HEK293 (cell line): ENCODE measurements around the gene KCNMB2.

ENCODE experiments used
- CTCF ChIA-PET: fragments of 350-600 bp; formaldehyde crosslinking; extraction: SDS; loops from one replicate; lab custom pipeline; 2021; ENCODE audit warnings: antibody characterized with exemption; lab: Yijun Ruan, JAX
- POLR2A ChIA-PET: fragments of 300-600 bp; formaldehyde crosslinking; extraction: SDS; loops from one replicate; lab custom pipeline; 2020; ENCODE audit warnings: antibody characterized with exemption, inconsistent platforms; lab: Yijun Ruan, JAX
- H3K27ac ChIP-seq: fragments of 200-500 bp; sonication (Bioruptor generic); 2 replicates; pipeline ENCODE4 v1.5.1; 2014; ENCODE audit warnings: low read depth, low read length, control low read depth, inconsistent platforms; ENCODE audit errors: extremely low read depth
- H3K36me3 ChIP-seq, 2 experiments: fragments of 200-500 bp in 1 of 2; sonication (Bioruptor generic) in 1 of 2; 1 replicate in 1 of 2; 2 replicates in 1 of 2; pipeline ENCODE4 v1.5.1; 2014 to 2017; ENCODE audit warnings: inconsistent platforms in 2 of 2, low read length in 2 of 2; ENCODE audit not compliant: control insufficient read depth in 2 of 2, insufficient read depth in 1 of 2
- H3K4me1 ChIP-seq: fragments of 200-500 bp; sonication (Bioruptor generic); 2 replicates; pipeline ENCODE4 v1.5.1; 2014; ENCODE audit warnings: mild to moderate bottlenecking, low read length, inconsistent platforms; ENCODE audit not compliant: control insufficient read depth, insufficient read depth
- H3K4me3 ChIP-seq: 2 replicates; pipeline ENCODE4 v1.5.1; 2011; ENCODE audit warnings: low read depth, mild to moderate bottlenecking, control low read depth, low read length, moderate library complexity
- H3K9me3 ChIP-seq: fragments of 200-500 bp; sonication (Bioruptor generic); 2 replicates; pipeline ENCODE4 v1.5.1; 2014; ENCODE audit warnings: low read depth, low read length, inconsistent platforms; ENCODE audit not compliant: control insufficient read depth, insufficient read depth
- GFI1B ChIP-seq: fragments of 450-650 bp; formaldehyde crosslinking; IDR thresholded peaks from 2 replicates; pipeline ENCODE4 v1.5.1; 2016; ENCODE audit warnings: missing biosample characterization, missing genetic modification characterization
- REPIN1 ChIP-seq: fragments of 450-650 bp; formaldehyde crosslinking; IDR thresholded peaks from 2 replicates; pipeline ENCODE4 v1.5.1; 2017; ENCODE audit warnings: missing biosample characterization, missing genetic modification characterization, low read depth
- REST ChIP-seq: fragments of 450-650 bp; formaldehyde crosslinking; IDR thresholded peaks from 2 replicates; pipeline ENCODE4 v1.5.1; 2016; ENCODE audit warnings: missing biosample characterization, missing genetic modification characterization
- SCRT1 ChIP-seq: fragments of 450-650 bp; formaldehyde crosslinking; IDR thresholded peaks from 2 replicates; pipeline ENCODE4 v1.5.1; 2016; ENCODE audit warnings: missing biosample characterization, missing genetic modification characterization, borderline replicate concordance
- SCRT2 ChIP-seq: fragments of 450-650 bp; formaldehyde crosslinking; IDR thresholded peaks from 2 replicates; pipeline ENCODE4 v1.5.1; 2016; ENCODE audit warnings: missing biosample characterization, missing genetic modification characterization
- YY2 ChIP-seq: fragments of 450-650 bp; formaldehyde crosslinking; IDR thresholded peaks from 2 replicates; pipeline ENCODE4 v1.5.1; 2016; ENCODE audit warnings: missing biosample characterization, missing genetic modification characterization
- ZBTB1 ChIP-seq: fragments of 450-650 bp; formaldehyde crosslinking; IDR thresholded peaks from 2 replicates; pipeline ENCODE4 v1.5.1; 2016; ENCODE audit warnings: missing biosample characterization, missing genetic modification characterization
- ZBTB21 ChIP-seq: fragments of 450-650 bp; formaldehyde crosslinking; IDR thresholded peaks from 2 replicates; pipeline ENCODE4 v1.5.1; 2017; ENCODE audit warnings: missing biosample characterization, missing genetic modification characterization
- ZBTB6 ChIP-seq: fragments of 450-650 bp; formaldehyde crosslinking; IDR thresholded peaks from 2 replicates; pipeline ENCODE4 v1.5.1; 2017; ENCODE audit warnings: missing biosample characterization, missing genetic modification characterization
- ZFP69B ChIP-seq: fragments of 450-650 bp; formaldehyde crosslinking; IDR thresholded peaks from 2 replicates; pipeline ENCODE4 v1.5.1; 2016; ENCODE audit warnings: missing biosample characterization, missing genetic modification characterization
- ZNF121 ChIP-seq: fragments of 450-650 bp; formaldehyde crosslinking; IDR thresholded peaks from 2 replicates; pipeline ENCODE4 v1.5.1; 2016; ENCODE audit warnings: missing biosample characterization, missing genetic modification characterization
- ZNF184 ChIP-seq: fragments of 450-650 bp; IDR thresholded peaks from 2 replicates; pipeline ENCODE4 v1.5.1; 2018; ENCODE audit warnings: missing biosample characterization, mild to moderate bottlenecking, missing genetic modification characterization
- ZNF2 ChIP-seq: fragments of 450-650 bp; formaldehyde crosslinking; IDR thresholded peaks from 2 replicates; pipeline ENCODE4 v1.5.1; 2016; ENCODE audit warnings: missing biosample characterization, missing genetic modification characterization
- ZNF248 ChIP-seq: fragments of 450-650 bp; formaldehyde crosslinking; IDR thresholded peaks from 2 replicates; pipeline ENCODE4 v1.5.1; 2017; ENCODE audit warnings: missing biosample characterization, missing genetic modification characterization
- ZNF26 ChIP-seq: fragments of 450-650 bp; formaldehyde crosslinking; IDR thresholded peaks from 2 replicates; pipeline ENCODE4 v1.5.1; 2016; ENCODE audit warnings: missing biosample characterization, missing genetic modification characterization
- ZNF311 ChIP-seq: fragments of 450-650 bp; formaldehyde crosslinking; IDR thresholded peaks from 2 replicates; pipeline ENCODE4 v1.5.1; 2017; ENCODE audit warnings: missing biosample characterization, missing genetic modification characterization, borderline replicate concordance
- ZNF350 ChIP-seq: fragments of 450-650 bp; formaldehyde crosslinking; IDR thresholded peaks from 2 replicates; pipeline ENCODE4 v1.5.0; 2017; ENCODE audit warnings: missing biosample characterization, mild to moderate bottlenecking, missing genetic modification characterization
- ZNF398 ChIP-seq: fragments of 450-650 bp; formaldehyde crosslinking; IDR thresholded peaks from 2 replicates; pipeline ENCODE4 v1.5.1; 2017; ENCODE audit warnings: missing biosample characterization, missing genetic modification characterization
- ZNF423 ChIP-seq: fragments of 450-650 bp; formaldehyde crosslinking; IDR thresholded peaks from 2 replicates; pipeline ENCODE4 v1.5.1; 2016; ENCODE audit warnings: missing biosample characterization, missing genetic modification characterization
- ZNF530 ChIP-seq: fragments of 450-650 bp; formaldehyde crosslinking; IDR thresholded peaks from 2 replicates; pipeline ENCODE4 v1.5.1; 2016; ENCODE audit warnings: low read depth, missing biosample characterization, missing genetic modification characterization
- ZNF548 ChIP-seq: fragments of 450-650 bp; formaldehyde crosslinking; IDR thresholded peaks from 2 replicates; pipeline ENCODE4 v1.5.1; 2016; ENCODE audit warnings: missing biosample characterization, missing genetic modification characterization
- ZNF555 ChIP-seq: fragments of 450-650 bp; formaldehyde crosslinking; conservative IDR thresholded peaks from 2 replicates; pipeline ENCODE4 v1.5.1; 2017; ENCODE audit warnings: missing biosample characterization, mild to moderate bottlenecking, missing genetic modification characterization, inconsistent platforms
- ZNF585B ChIP-seq: fragments of 450-650 bp; formaldehyde crosslinking; IDR thresholded peaks from 2 replicates; pipeline ENCODE4 v1.5.1; 2016; ENCODE audit warnings: missing biosample characterization, missing genetic modification characterization
- ZNF629 ChIP-seq: fragments of 450-650 bp; formaldehyde crosslinking; IDR thresholded peaks from 2 replicates; pipeline ENCODE4 v1.5.1; 2017; ENCODE audit warnings: missing biosample characterization, missing genetic modification characterization
- ZNF654 ChIP-seq: fragments of 450-650 bp; formaldehyde crosslinking; IDR thresholded peaks from 2 replicates; pipeline ENCODE4 v1.5.1; 2016; ENCODE audit warnings: low read depth, missing biosample characterization, missing genetic modification characterization
- ZNF76 ChIP-seq: fragments of 450-650 bp; formaldehyde crosslinking; IDR thresholded peaks from 2 replicates; pipeline ENCODE4; 2016; ENCODE audit warnings: low read depth, missing biosample characterization, missing genetic modification characterization, borderline replicate concordance
- ZNF785 ChIP-seq: fragments of 450-650 bp; formaldehyde crosslinking; IDR thresholded peaks from 2 replicates; pipeline ENCODE4 v1.5.1; 2016; ENCODE audit warnings: missing biosample characterization, missing genetic modification characterization

Gene KCNMB2

GRCh38 chr3:178487752-178488151, 48.5 kb upstream of the KCNMB2 start:
- ChIA-PET POLR2A (no interaction called here), CTCF (interaction anchor here (0.6 kb wide), 1 partner anchor 63 kb away, joined by 3 read pairs; no protein-coding TSS in a partner anchor)
- no peak overlapping the region for H3K4me3 ChIP-seq
- H3K36me3 ChIP-seq: no peaks in the 10 kb centered on the region
- no peak for TF ChIP-seq ZBTB6 (tag by site-specific recombination)
- 0 out of 2 replicates have a peak, but pooled peaks have one; percentile 19 for TF ChIP-seq ZBTB21 (tag by site-specific recombination)
- peak; percentile 76 for TF ChIP-seq ZNF629
- TF ChIP-seq SCRT2 (tag by site-specific recombination): peak; percentile 69; the same call in 1 of the 2 replicates
- H3K27ac ChIP-seq: no peak overlapping the region
- H3K9me3 ChIP-seq: no peaks in the 10 kb centered on the region
- no peaks in the 10 kb centered on the region for H3K4me1 ChIP-seq

GRCh38 chr3:178491751-178492150, 44.5 kb upstream of the KCNMB2 start:
- H3K4me3 ChIP-seq: no peak overlapping the region
- ChIA-PET CTCF (no interaction called here), POLR2A (no interaction called here)
- H3K4me1 ChIP-seq: no peaks in the 10 kb centered on the region
- no peaks in the 10 kb centered on the region for H3K9me3 ChIP-seq
- TF ChIP-seq ZNF785 (no peak), ZNF555 (tag by site-specific recombination) (no peak), ZNF423 (tag by site-specific recombination) (no peak), ZNF585B (no peak), ZNF548 (tag by site-specific recombination) (no peak), ZBTB1 (tag by site-specific recombination) (no peak), YY2 (tag by site-specific recombination) (no peak), ZNF184 (tag by site-specific recombination) (no peak), ZNF26 (no peak), ZNF311 (tag by site-specific recombination) (no peak), ZNF350 (no peak), REPIN1 (tag by site-specific recombination) (no peak), ZNF654 (tag by site-specific recombination) (no peak), GFI1B (tag by site-specific recombination) (no peak), ZNF121 (tag by site-specific recombination) (no peak)
- H3K36me3 ChIP-seq: no peaks in the 10 kb centered on the region
- H3K27ac ChIP-seq: no peak overlapping the region

GRCh38 chr3:178492491-178492890, 43.7 kb upstream of the KCNMB2 start:
- ChIA-PET CTCF (no interaction called here), POLR2A (no interaction called here)
- H3K36me3 ChIP-seq: no peaks in the 10 kb centered on the region
- TF ChIP-seq ZNF350: no peak
- TF ChIP-seq ZNF76 (tag by site-specific recombination): no peak
- TF ChIP-seq ZFP69B (tag by site-specific recombination): no peak
- TF ChIP-seq ZNF248: no peak
- no peak for TF ChIP-seq ZNF2 (tag by site-specific recombination)
- no peak for TF ChIP-seq SCRT1 (tag by site-specific recombination)
- no peak for TF ChIP-seq ZNF548 (tag by site-specific recombination)
- no peak for TF ChIP-seq ZNF398
- TF ChIP-seq ZNF121 (tag by site-specific recombination): no peak
- no peak for TF ChIP-seq REST (tag by site-specific recombination)
- TF ChIP-seq ZNF530 (tag by site-specific recombination): no peak

More at GRCh38 chr3:178492491-178492890, 43.7 kb upstream of the KCNMB2 start:
- no peaks in the 10 kb centered on the region for H3K9me3 ChIP-seq
- no peak overlapping the region for H3K27ac ChIP-seq
- H3K4me3 ChIP-seq: no peak overlapping the region
- no peaks in the 10 kb centered on the region for H3K4me1 ChIP-seq
